ENCODE data around the gene ABCC5. TPM values are rescaled to one million over a fixed set of nuclear protein-coding genes. Genes with fewer than 3 reads are reported as not detected.

Gene ABCC5
- total RNA-seq, 2 experiments from 2014 or later, result 13.3 to 15.6 TPM

GRCh38 chr3:183875411-183875810, 142.3 kb downstream of the ABCC5 start:
- H3K27ac Mint-ChIP-seq, result no peak overlapping the region
- H3K36me3 Mint-ChIP-seq, result peaks cover 18% of the 10 kb centered on the region
- no peak overlapping the region for H3K4me3 Mint-ChIP-seq
- H3K9me3 Mint-ChIP-seq, result no peaks in the 10 kb centered on the region
- intact Hi-C loops (cut with micrococcal nuclease), result no loop called here
- peaks cover 45% of the 10 kb centered on the region for H3K4me1 Mint-ChIP-seq (ENCODE audit: low read depth)
- H3K27me3 Mint-ChIP-seq, result no peaks in the 10 kb centered on the region
- ChIA-PET CTCF (interaction anchor here (1.5 kb wide), 1 partner anchor 9 kb away, joined by 4 read pairs; the partner anchor contains the start of gene PARL), POLR2A (no interaction called here)
- no peak for DNase-seq

- Mint-ChIP-seq H3K27ac (no peak overlapping the region), H3K4me1 (ENCODE audit: low read depth) (peaks cover 40% of the 10 kb centered on the region), H3K27me3 (no peaks in the 10 kb centered on the region), H3K36me3 (peaks cover 12% of the 10 kb centered on the region), H3K9me3 (no peaks in the 10 kb centered on the region), H3K4me3 (no peak overlapping the region)
- intact Hi-C loops (cut with micrococcal nuclease), result no loop called here
- ChIA-PET POLR2A (interaction anchor here (1.3 kb wide), 1 partner anchor 11 kb away, joined by 3 read pairs; the partner anchor contains the start of gene PARL), CTCF (interaction anchor here (0.7 kb wide), 1 partner anchor 11 kb away, joined by 3 read pairs; the partner anchor contains the start of gene PARL)
- no peak for DNase-seq
These were observed 143.8 kb downstream of the ABCC5 start for GRCh38 chr3:183873914-183874313.

GRCh38 chr3:183871541-183871940, 146.1 kb downstream of the ABCC5 start:
- no peaks in the 10 kb centered on the region for H3K9me3 Mint-ChIP-seq
- H3K4me1 Mint-ChIP-seq (ENCODE audit: low read depth), result peaks cover 23% of the 10 kb centered on the region
- no peak overlapping the region for H3K27ac Mint-ChIP-seq
- POLR2A ChIA-PET, result no interaction called here
- H3K27me3 Mint-ChIP-seq, result no peaks in the 10 kb centered on the region
- DNase-seq, result no peak
- intact Hi-C loops (cut with micrococcal nuclease), result no loop called here
- CTCF ChIA-PET, result interaction anchor here (0.7 to 1.3 kb wide), 2 partner anchors 13 to 24 kb away, joined by 4 to 5 read pairs; partner anchors contain the start of gene PARL
- H3K36me3 Mint-ChIP-seq, result peaks cover 7% of the 10 kb centered on the region
- H3K4me3 Mint-ChIP-seq, result no peak overlapping the region

GRCh38 chr3:183870563-183870962, 147.1 kb downstream of the ABCC5 start:
- H3K36me3 Mint-ChIP-seq, result peaks cover 10% of the 10 kb centered on the region
- POLR2A ChIA-PET, result no interaction called here

More at GRCh38 chr3:183870563-183870962, 147.1 kb downstream of the ABCC5 start:
- Mint-ChIP-seq H3K4me1 (ENCODE audit: low read depth) (peaks cover 23% of the 10 kb centered on the region), H3K9me3 (no peaks in the 10 kb centered on the region), H3K4me3 (no peak overlapping the region), H3K27me3 (no peaks in the 10 kb centered on the region), H3K27ac (no peak overlapping the region)
- DNase-seq, result no peak
- CTCF ChIA-PET, result interaction anchor here (1.3 kb wide), 1 partner anchor 14 kb away, joined by 4 read pairs; the partner anchor contains the start of gene PARL
- intact Hi-C loops (cut with micrococcal nuclease), result no loop called here

Small RNA genes lying within 50 kb of the gene (microRNA-seq; reads per million reads assigned to microRNA genes)
- gene MIR4448 (ENCODE audit: borderline microRNAs expressed, borderline number of aligned reads, borderline replicate concordance), result not detected

Other genes starting within 250 kb of the ABCC5 start
- gene MAP6D1, start 192.3 kb downstream of the ABCC5 start, total RNA-seq, result under 1 TPM; 0.70 to 1.00 TPM
- gene PARL, start 133.0 kb downstream of the ABCC5 start, total RNA-seq, result 10 to 100 TPM; 77.1 to 84.1 TPM
- gene HTR3D, start 13.9 kb upstream of the ABCC5 start, total RNA-seq, result not detected
- not detected for gene HTR3C, start 35.2 kb upstream of the ABCC5 start, total RNA-seq
- gene HTR3E, start 79.2 kb upstream of the ABCC5 start, total RNA-seq, result not detected
- 10 to 100 TPM; 49.6 to 51.5 TPM for gene EIF2B5, start 117.5 kb upstream of the ABCC5 start, total RNA-seq
- 10 to 100 TPM; 28.5 to 32.4 TPM for gene DVL3, start 137.5 kb upstream of the ABCC5 start, total RNA-seq
- gene AP2M1, start 157.0 kb upstream of the ABCC5 start, total RNA-seq, result 100 to 1,000 TPM; 218 to 221 TPM
- gene ABCF3, start 168.3 kb upstream of the ABCC5 start, total RNA-seq, result 10 to 100 TPM; 41.2 to 48.7 TPM
- gene VWA5B2, start 211.7 kb upstream of the ABCC5 start, total RNA-seq, result not detected
- 10 to 100 TPM; 31.6 to 34.1 TPM for gene ALG3, start 231.1 kb upstream of the ABCC5 start, total RNA-seq
- gene EEF1AKMT4, start 231.8 kb upstream of the ABCC5 start, total RNA-seq, result 1 to 10 TPM; 3.5 to 4.4 TPM
- under 1 TPM; 0.21 to 0.51 TPM for gene CAMK2N2, start 243.7 kb upstream of the ABCC5 start, total RNA-seq